Right hindlimb (tissue), 1 donor: ENCODE results near the gene MYZAP.

Experiments used
- DNase-seq: peaks from one replicate; pipeline ENCODE4 v3.0.0-alpha.2; 2018

The MYZAP gene

DNA sequence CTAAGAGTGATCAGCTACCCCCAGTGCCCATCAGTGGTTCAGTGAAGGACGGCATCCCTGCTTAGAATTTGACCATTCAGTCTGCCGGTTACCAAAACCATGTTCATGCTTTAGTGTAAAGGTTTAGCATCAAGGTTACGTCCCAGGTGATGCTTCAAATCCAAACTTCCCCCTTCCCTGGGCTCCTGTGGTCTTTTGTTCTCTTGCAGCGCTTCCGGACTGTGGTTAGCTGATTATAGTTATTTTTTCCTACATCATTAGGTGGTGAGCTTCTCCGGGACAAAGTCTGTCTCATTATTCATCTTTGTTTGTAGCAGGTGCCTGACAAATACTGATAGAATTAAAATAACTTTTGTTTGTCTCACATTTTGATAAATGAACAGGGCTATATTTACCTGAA, 28.3 kb upstream of the MYZAP start:
- DNase-seq = no peak

DNA sequence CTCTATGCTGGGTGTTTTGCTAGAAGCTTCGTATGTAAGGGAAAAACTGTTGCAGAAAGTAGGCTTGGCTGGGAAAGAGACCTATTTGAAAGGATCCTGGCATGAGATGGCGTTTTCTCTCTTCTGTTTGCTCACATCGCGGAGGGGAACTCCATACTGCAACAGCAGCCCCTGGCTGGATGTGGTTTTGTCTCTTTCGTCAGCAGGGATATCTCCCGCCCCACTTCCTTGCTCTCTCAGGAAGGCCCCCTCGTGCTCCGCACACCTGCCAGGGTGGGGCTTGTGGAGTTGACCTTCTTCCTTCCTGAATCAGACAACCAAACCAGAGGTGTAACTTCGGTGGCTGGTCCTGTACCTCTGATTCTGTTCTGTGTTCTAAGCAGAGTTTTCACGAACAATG, 26.4 kb upstream of the MYZAP start:
- no peak for DNase-seq

DNA sequence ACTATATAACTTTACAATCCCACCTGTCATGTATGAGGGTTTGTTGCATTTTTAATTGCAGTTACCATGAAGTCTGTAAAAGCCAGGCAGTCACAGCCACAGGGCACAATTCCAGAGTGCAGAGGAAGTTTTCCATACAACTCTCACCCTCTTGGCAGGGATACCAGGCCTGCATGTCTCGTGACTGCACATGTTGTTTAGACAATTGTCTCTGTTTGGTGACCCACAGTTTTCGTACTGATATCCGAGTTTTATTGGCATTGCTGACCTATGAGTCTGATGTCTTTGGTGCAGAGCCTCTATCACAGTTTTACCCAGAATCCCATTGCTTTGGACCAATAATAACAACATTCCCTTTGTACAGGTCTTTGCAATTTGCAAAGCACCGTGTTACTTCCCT, 24.9 kb upstream of the MYZAP start:
- DNase-seq = no peak

DNA sequence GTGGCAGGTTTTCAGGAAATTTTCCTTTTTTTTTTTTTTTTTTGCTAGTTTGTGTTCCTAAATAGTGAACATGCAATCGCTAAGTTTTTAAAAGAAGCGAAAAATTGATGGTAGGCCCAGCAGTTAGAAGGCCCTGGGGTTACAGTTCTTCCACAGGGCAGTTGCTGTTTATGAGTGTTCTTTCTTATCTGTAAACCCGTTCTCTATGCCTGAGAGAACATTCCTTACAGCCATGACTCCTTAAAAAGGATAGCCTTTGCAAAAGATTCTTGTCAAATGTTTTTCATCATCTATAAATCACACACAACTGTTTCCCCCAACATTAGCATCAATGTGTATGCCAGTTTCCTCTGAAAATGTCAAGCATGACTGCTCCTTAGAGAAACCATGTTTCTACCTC, 23.8 kb upstream of the MYZAP start:
- DNase-seq = no peak

DNA sequence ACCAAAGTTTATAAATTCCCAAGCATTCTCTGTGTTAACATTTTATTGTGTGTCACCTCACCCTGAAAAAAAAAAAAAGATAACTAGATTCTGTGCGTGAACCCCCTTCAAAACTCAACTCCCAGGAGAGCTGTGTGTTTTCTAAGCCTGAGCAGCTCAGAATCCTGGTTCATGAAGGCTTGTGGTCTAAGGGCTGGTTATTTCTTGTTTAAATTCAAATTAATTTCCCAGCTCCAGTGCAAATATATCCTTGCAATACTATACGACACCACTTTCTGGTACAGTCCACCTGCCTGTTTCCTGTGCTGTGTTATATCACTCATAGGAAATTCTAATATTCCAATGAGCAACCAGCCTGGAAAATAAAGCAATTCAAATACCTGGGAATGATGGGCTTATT, 23.4 kb upstream of the MYZAP start:
- no peak for DNase-seq

DNA sequence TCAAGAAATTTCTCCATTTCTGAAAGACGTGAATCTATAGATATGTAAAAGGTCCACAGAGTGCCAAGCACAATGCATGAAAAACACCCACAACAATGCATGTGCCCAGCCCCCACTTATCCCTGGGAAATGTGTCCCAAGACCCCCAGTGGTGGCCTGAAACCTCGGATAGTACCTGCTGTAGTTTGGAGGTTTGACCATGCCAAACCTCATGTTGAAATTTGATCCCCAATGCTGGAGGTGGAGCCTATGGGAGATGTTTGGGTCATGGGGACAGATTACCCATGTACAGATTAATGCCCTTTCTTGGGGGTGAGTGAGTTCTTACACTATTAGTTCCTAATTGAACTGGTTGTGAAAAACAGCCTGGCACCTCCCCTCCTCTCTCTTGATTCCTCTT, 21.4 kb upstream of the MYZAP start:
- DNase-seq = no peak

DNA sequence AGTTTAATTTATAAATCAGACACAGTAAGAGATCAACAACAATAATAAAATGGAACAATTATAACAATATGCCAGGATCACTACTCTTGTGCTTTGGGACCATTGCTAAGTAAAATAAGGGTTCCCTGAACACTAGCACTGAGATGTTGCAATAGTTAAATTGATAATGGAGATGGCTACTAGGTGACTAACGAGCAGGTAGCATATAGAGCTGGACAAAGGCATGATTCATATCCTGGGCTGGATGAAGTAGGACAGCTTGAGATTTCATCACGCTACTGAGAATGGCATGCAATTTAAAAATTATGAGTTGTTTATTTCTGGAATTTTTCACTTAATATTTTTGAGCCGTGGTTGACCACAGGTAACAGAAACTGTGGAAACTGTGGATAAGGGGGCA, 20.7 kb upstream of the MYZAP start:
- no peak for DNase-seq

DNA sequence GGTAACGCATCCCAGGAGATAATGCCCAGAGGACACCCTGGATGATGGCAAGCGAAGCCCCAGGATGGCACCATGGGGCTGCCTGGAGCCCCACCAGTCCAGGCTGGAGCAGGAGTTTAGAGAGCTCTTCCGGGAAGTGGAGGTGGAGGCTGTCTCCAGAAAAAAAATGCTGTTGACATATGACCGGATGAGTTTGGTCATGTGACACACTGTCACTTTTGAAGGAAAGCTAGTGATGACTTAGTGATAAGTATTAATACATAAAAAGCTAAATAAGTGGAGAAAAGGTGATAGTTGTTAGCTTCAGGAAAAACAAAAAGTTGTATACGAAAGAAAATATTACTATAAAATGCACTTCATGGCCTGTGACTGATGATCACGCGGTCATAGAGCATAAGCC, 20.0 kb upstream of the MYZAP start:
- DNase-seq = no peak

DNA sequence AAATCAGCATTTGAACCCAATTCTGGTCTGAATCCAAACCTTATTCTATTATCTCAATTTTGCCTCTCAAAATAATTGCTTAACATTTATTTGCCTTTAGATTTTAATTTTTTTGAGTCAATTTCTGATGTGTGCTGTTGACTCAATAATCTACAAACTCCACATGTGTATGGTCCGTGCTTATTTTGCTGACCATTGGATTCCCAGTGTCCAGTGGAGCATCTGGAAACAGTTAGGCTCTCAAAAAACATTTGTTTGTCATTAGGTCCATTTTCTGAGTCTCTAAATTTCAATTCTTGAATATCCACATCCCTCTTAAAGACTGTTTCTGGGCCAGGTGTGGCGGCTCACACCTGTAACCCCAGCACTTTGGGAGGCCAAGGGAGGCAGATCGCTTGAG, 19.2 kb upstream of the MYZAP start:
- DNase-seq = no peak

DNA sequence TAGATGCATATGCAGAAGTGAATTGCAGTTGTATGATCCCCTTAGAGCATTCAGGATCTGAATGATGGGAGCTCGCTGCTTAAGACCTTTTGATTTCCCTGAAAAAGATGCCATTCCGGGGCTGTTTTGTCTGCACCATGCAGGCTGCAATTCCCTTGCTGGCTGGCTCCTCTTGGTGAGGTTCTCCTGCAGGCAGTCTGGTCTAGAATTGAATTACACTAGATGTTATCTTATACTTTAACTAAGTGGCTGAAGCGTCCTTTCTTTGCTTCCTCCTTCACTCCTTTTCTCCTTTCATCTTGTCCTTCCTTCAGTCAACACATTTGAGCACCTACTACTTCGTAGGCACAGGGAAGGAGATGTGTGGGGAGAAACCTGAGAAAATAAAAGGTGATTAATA, 18.6 kb upstream of the MYZAP start:
- no peak for DNase-seq

DNA sequence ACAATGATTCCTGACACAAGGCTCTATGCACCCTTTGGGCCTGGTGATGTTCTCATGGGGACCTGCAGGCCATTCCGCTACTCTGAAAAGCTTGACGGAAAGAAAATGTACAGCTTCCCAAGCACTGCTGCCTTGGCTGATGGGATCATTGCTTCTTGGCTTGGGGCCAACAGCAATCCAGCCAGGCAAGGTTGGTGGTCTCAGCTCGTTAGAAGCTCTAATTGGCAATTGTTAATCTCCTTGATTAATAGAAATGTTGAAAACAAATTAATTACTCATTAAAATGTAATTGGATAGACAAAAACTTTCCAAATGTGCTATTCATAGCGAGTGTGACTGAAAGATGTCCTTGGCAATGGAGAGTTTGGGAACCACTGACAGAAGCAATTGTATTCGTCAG, 16.3 kb upstream of the MYZAP start:
- no peak for DNase-seq

DNA sequence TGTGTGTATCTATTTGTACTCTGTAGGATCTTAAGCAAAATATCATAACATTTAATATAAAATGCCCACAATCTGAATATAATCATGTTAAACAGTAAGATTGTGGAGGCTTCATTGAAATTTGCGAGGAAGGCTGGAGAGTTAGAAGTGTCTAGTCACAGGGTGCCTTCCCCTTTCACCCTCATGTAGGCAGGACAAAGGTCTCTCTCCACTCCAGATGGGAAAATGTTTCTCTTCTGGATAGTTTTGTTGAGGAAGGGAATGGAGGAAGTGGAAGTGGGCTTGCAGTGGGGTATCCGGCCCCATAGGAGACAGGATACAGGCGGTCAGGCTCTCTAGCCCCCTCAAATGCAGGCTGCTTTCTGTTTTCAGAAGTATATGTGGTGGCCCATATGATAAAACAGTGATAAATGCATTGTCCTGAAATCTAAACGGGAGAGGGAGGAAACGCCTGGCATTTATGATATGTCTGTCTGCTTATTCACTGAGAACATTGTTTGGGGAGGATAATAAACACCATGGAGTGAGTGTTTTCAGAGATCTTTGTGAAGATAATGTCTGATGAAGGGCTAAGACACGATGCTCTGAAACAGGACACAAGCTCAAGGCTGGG, 13.3 kb upstream of the MYZAP start:
- no peak for DNase-seq

DNA sequence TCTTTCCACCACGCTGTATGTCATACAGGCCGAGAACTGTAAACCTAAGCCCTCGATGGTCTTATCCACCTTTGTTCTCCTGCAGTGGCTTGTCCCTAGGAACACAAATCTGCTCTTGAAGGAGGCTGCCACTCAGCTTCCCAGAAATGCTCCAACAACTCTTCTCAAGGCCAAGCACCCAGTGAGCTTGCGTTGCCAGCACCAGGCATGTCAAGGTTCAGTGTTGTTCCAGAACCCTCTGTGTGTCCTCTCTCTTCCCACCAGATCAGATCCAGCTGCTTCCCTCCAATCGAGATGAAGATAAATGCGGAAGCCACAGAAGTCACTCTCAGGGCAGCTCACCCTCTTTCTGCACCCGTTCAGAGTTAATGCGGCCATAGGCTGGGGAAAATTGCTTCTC, 11.3 kb upstream of the MYZAP start:
- no peak for DNase-seq

DNA sequence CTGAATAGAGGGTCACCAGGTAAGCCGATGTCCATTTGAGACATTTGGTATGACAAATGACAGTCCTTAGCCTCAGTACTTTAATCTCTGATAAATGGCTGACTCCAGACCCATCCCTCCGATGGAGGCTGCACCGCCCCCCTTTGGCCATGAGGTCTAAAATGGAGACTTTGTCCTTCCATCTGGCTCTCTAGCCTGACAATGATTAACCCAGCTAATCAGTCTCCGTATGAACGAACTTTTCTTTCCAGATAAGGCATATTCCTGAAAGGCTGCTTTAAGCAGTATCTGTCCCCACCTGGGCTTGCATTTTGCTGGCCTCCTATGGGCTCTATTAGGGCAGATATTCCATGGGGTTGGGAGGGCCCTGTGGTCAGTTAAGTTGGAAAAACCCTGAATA, 10.8 kb upstream of the MYZAP start:
- no peak for DNase-seq

DNA sequence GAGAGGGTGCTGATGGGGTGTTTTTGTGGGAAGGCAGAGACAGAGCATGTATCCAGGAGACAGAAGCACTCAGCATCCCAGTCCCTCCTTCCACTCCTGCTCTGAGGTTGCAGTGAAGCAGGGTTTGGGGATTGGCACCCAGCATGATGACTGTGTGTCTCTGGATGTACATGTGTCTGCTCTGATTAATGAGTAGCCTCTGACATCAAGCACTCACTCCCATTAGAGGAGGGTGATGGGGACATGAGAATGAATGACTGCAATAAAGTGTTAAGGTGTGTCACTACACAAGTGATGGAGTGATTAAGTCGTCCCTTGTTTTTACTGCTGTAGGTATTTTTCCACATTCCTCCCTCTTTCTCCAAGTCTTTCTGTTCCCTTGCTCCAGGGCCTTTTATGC, 9.6 kb upstream of the MYZAP start:
- no peak for DNase-seq

DNA sequence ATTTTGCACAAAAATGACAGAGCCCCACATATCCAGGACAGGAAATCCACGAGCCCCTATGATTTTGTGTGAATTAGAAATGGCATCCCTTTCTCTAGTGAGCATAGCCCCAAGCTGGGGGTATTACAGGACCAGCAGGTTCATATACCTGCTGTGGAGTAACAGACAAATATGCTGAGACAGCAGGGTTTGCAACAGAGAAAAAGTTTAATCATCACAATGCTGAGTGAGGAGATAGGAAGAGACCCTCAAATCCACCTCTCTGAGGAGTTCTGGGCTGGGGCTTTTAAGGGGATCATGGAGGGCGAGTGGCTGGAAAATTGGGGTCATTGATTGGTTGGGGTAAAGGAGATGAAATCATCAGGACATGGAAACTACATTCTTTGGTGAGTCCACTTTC, 8.4 kb upstream of the MYZAP start:
- DNase-seq = no peak

DNA sequence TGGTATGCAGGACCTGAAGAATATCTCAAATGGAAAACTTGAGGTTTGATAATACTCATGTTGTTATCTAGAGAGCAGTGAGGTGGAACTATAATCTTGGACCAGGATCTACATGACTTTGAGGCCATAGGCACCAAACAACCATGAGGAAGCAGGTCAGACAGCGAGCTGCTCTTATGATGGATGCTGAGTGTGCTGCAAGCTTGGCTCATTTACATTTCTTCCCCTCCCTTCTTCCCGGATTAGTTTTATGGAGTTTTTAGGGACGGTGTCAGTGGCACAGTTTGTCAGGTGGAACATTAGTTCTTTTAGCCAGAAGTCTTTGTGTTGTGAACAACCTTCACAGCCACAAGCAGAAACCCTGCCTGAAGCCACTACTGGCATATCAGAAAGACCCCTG, 8.0 kb upstream of the MYZAP start:
- DNase-seq = no peak

DNA sequence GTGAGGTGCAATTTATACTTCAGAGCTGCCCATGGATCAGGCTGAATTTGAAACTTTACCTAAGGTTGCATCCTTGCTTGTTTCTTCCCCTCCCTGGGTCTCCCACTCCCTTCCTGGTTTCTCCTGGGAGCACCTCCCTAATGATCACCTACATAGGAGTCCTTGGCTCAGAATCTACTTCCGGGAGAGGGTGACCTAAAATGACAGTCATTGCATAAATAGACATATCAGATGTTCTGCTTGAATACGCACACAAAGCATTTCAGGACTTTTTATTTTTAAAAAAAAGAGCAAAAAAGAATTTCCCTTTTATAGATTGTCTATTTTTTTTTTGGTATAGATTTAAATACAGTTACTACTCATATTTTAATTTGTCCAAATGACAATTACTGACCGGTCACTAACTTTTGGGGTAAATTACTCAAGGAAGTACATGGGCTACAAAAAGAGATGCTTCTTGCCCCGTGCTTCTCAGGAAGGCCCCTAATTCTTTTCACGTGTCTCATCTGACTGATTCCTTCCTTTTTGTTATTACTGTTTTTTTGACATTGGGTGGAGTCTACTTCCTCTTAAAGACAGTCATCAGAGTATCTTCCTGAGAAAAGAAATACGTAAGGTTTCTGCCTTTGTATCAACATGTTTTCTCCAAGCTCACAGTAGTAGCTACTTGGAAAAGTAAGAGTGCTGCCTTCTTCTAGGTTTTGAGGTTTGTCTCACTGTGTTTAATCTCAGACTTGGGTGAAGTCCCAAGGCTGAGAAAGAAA, 4.9 kb upstream of the MYZAP start:
- no peak for DNase-seq

DNA sequence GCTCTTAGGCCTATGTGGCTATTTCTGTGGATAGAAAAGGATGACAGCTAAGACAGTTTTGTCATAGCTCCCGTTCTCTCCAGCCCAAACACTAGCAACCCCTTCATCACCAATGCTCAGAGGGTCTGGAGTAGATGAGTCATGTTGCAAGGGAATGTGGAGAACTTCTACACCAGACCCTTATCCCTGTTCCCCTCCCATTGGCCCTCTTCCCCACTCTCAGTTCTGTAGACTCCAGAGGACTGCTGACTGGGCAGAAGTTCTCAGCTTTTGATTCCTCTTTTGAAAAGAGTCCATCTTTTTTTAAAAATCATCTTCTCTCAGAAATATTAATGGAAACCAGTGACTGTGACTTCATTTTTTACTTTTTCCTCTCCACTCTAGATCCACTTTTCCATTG, 2.4 kb upstream of the MYZAP start:
- DNase-seq = no peak

DNA sequence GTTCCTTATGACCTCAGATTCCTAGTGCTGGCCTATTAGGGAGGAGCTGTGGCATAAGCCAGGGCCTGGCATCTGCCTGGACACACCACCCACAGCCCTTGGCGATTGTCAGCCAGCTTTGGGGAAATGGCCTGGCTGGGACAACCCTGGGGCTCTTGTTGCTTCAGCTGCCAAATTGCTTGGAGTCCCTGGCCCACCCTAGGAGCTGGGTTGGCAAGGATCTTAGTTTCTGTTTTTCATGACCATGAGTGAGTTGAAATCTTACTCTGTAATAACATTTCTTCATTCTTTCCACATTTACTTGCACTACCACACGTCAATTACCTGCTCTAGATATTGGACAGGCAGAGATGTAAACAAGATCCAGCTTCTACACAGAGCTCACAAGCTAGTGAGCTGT, 1.9 kb upstream of the MYZAP start:
- DNase-seq = peak; percentile 47

DNA sequence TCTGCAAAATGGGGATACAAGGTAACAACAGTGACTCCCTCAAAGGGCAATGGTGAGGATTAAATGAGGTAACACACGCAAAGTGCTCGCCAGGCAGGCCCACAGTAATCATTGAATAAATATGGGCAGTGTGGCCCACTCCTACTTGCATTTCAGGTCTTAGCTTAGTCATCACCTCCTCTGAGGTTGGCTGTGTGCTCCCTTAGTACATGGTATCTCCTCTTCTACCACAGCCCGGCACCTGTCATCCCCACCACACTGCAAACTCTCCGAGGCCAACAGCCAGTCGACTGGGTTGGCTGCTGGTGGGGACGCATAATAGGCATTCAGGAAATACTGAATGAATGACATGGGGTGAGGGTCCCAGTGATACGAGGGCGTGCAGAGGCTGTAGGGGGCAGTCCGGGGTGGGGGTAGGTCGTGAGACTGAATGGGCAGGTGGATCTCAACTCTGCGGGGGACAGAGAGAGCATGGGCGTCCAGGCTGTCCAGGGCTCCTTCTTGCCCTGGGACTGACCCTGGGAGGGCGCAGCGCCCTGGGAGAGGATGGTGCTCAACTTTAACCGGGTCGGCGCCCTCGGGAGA, 375 bp upstream of the MYZAP start:
- no peak for DNase-seq

DNA sequence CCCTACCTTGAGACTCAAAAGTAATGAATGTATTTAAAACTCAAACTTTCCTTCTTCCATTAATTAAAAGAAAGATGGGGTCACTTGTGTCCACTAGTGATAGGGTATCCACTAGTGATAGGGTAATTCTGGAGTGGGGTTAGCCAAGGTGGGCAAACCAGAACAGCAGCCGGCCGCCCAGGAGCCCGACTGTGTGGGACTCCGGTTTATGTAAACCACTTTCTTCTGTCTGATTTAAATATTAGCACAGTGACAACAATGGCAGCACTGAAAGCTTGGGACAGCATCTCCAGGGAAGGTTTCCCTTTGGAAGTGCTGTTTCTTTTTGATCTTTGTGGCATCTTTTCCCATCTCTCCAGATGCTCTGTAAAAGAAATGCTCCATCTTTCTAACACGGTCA, 722 bp downstream of the MYZAP start:
- no peak for DNase-seq

DNA sequence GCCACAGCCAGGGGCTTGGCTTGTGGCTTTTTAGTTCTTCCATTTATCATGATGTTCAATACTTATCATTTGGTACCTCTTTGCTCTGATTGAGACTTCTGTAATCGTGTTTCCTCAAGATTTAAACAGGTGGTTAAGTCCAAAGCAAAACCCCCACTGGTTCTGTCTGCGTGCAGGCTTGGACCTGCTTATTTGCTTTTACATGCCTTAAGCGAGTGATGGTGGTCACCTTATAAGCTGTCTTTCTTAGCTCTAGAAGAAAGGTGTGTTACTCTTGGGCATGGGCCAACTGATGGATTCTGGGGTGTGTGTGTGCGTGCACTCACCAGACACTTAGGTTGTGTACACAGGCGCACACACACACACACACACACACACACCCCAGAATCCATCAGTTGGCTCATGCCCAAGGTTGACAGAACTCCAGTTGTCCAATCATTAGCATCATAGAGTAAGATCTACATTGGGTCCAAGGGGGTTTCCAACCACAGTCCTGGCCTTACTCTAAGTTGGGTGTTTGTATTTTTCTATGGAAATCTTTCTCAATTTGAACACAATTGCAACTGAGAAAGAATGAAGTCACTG, 1.2 kb downstream of the MYZAP start:
- no peak for DNase-seq

DNA sequence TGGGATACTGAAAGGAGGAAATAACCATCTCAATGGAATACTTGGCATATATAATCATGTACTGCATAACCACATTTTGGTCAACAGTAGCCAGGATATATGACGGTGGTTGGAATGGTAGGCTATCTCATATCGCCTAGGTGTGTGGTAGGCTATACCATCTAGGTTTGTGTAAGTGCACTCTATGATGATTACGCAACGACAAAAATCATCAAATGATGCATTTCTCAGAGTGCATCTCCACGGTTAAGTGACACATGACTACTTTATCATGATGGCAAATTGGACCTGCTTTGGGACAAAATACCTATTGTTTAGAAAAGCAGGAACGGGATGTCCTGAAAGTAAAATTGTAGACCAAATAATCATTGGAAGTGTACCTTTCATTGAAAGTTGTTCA, 2.8 kb downstream of the MYZAP start:
- no peak for DNase-seq
